Erythroblast (primary cell): ENCODE data around the gene NLK.

Experiments
- GATA1 ChIP-seq: IDR thresholded peaks from 2 replicates; pipeline ENCODE4 v1.6.1; 2011; ENCODE audit warnings: low read depth, mild to moderate bottlenecking, control low read depth, low read length, moderate library complexity
- POLR2A ChIP-seq: IDR thresholded peaks from 2 replicates; pipeline ENCODE4 v1.6.1; 2011; ENCODE audit warnings: mild to moderate bottlenecking, low read length

GRCh38 chr17:28199728-28200127 is 157.3 kb downstream of the NLK start:
- TF ChIP-seq POLR2A (no peak), GATA1 (no peak)
